H1 (cell line): ENCODE data around the gene ZBTB18. TPM values are rescaled to one million over a fixed set of nuclear protein-coding genes. Genes with fewer than 3 reads are reported as not detected.

Source experiments
- CHD7 ChIP-seq: fragments of 300-600 bp; sonication (generic); IDR thresholded peaks from 2 replicates; pipeline ENCODE4 v1.7.1; 2012; ENCODE audit warnings: low read length, moderate library complexity, mild to moderate bottlenecking, inconsistent platforms; ENCODE audit not compliant: insufficient replicate concordance
- KDM5A ChIP-seq: fragments of 200-600 bp; IDR thresholded peaks from 2 replicates; pipeline ENCODE4 v1.7.1; 2012; ENCODE audit warnings: mild to moderate bottlenecking, low read length, inconsistent platforms, mixed read lengths
- PHF8 ChIP-seq: fragments of 200-600 bp; sonication (generic); conservative IDR thresholded peaks from 2 replicates; pipeline ENCODE4 v1.7.1; 2012; ENCODE audit warnings: low read depth, mild to moderate bottlenecking, inconsistent platforms, low read length, moderate library complexity
- ZNF274 ChIP-seq: IDR thresholded peaks from 2 replicates; pipeline ENCODE4 v1.7.0; 2012; ENCODE audit warnings: low read length, borderline replicate concordance; ENCODE audit errors: extremely low read depth
- polyA plus RNA-seq, 7 experiments: library from polyadenylated mRNA; depleted of rRNA in 3 of 7; stranded (reverse) in 5 of 7; unstranded in 2 of 7; fragments of >200 nt in 5 of 7; fragments of 200-250 nt in 2 of 7; gene quantifications; 1 replicate in 5 of 7; 2 replicates in 1 of 7; 4 replicates in 1 of 7; pipeline versions ENCODE4 v1.2.1 to v1.2.3, GENCODE V29; 2011 to 2013; ENCODE audit warnings: missing spikeins in 2 of 7, mixed read lengths in 2 of 7
- total RNA-seq: library from RNA; stranded (reverse); fragmentation: NEBNext Ultra II Directional; extraction: Animal tissue kit (Norgen Biotek cat#: 25700); gene quantifications from 2 replicates; pipeline ENCODE4 v1.2.1, GENCODE V29; 2021

ZBTB18 gene
- total and polyA plus RNA-seq, 2 of the 8 experiments (the other 6 are each of a cell fraction or from before 2014, with no cell fraction given), result 8.5 to 14.4 TPM

DNA sequence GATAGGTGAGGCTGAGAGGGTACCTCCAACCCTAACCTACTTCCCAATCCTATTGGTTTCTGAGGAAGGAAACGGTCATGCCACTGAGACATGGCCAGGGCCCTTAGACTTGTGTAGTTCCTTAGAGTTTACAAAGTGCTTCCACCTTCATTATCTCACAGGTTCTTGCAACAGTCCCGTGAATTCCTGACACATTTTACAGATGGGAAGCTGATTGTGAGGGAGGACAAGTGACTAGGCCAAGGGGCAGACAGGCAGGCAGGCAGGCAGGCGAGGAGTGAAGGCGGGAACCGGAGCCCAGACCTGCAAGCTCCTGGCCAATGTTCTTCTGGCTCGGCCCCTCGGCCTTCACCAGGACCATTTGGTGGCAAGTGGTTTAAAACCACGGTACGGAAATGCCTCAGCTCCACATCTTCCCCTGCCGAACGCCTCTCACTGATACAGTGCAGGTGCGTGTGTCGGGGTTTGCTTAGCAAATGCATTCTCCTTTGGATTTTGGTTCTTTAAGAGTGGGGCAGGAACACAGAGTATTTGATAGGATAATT lies 45.1 kb downstream of the ZBTB18 start (continued):
- TF ChIP-seq CHD7, result no peak
- TF ChIP-seq KDM5A, result no peak
- no peak for TF ChIP-seq ZNF274
- TF ChIP-seq PHF8, result no peak
- TF ChIP-seq, all 59 proteins: peak for 0
